ENCODE data around the gene GTPBP1.

DNA sequence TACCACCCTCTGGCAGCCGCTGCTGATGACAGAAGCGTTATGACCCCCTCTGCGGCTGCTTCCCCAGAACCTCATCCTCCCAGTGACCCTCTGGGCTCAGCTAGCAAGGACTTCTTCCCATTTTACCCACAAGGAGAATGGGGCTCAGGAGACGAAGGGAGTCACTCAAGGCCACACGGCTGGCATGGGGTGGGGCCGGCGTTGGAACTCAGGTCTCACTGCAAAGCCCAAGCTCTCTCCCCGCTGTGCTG lies 66.8 kb downstream of the GTPBP1 start:
- TF ChIP-seq, protein P1, sequence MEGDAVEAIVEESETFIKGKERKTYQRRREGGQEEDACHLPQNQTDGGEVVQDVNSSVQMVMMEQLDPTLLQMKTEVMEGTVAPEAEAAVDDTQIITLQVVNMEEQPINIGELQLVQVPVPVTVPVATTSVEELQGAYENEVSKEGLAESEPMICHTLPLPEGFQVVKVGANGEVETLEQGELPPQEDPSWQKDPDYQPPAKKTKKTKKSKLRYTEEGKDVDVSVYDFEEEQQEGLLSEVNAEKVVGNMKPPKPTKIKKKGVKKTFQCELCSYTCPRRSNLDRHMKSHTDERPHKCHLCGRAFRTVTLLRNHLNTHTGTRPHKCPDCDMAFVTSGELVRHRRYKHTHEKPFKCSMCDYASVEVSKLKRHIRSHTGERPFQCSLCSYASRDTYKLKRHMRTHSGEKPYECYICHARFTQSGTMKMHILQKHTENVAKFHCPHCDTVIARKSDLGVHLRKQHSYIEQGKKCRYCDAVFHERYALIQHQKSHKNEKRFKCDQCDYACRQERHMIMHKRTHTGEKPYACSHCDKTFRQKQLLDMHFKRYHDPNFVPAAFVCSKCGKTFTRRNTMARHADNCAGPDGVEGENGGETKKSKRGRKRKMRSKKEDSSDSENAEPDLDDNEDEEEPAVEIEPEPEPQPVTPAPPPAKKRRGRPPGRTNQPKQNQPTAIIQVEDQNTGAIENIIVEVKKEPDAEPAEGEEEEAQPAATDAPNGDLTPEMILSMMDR (conservative IDR thresholded peaks at IDR 0.05; ENCODE audit: low read length): no peak
- TF ChIP-seq EZH2phosphoT487 (IDR thresholded peaks at IDR 0.05; ENCODE audit: borderline replicate concordance, low read depth, low read length): no peak
